GM12892 (cell line): ENCODE results near the gene BABAM2.

ENCODE experiments used
- POLR2A ChIP-seq: IDR thresholded peaks from 2 replicates; pipeline ENCODE4 v1.6.1; 2011; ENCODE audit warnings: low read depth, low read length, control low read depth
- POLR2AphosphoS5 ChIP-seq: IDR thresholded peaks from 2 replicates; pipeline ENCODE4 v1.6.1; 2011; ENCODE audit warnings: low read depth, low read length, control low read depth
- TAF1 ChIP-seq: IDR thresholded peaks from 2 replicates; pipeline ENCODE4 v1.6.1; 2011; ENCODE audit warnings: low read depth, mild to moderate bottlenecking, control low read depth, low read length, borderline replicate concordance

GRCh38 chr2:28117104-28117596 lies 226.6 kb downstream of the BABAM2 start:
- no peak for TF ChIP-seq POLR2A
- TF ChIP-seq TAF1, result no peak
- TF ChIP-seq POLR2AphosphoS5, result no peak
